GM12892 (cell line): Measurements from ENCODE around the gene SCLY.

Experiments
- POLR2A ChIP-seq: IDR thresholded peaks from 2 replicates; pipeline ENCODE4 v1.6.1; 2011; ENCODE audit warnings: low read depth, low read length, control low read depth
- POLR2AphosphoS5 ChIP-seq: IDR thresholded peaks from 2 replicates; pipeline ENCODE4 v1.6.1; 2011; ENCODE audit warnings: low read depth, low read length, control low read depth

DNA sequence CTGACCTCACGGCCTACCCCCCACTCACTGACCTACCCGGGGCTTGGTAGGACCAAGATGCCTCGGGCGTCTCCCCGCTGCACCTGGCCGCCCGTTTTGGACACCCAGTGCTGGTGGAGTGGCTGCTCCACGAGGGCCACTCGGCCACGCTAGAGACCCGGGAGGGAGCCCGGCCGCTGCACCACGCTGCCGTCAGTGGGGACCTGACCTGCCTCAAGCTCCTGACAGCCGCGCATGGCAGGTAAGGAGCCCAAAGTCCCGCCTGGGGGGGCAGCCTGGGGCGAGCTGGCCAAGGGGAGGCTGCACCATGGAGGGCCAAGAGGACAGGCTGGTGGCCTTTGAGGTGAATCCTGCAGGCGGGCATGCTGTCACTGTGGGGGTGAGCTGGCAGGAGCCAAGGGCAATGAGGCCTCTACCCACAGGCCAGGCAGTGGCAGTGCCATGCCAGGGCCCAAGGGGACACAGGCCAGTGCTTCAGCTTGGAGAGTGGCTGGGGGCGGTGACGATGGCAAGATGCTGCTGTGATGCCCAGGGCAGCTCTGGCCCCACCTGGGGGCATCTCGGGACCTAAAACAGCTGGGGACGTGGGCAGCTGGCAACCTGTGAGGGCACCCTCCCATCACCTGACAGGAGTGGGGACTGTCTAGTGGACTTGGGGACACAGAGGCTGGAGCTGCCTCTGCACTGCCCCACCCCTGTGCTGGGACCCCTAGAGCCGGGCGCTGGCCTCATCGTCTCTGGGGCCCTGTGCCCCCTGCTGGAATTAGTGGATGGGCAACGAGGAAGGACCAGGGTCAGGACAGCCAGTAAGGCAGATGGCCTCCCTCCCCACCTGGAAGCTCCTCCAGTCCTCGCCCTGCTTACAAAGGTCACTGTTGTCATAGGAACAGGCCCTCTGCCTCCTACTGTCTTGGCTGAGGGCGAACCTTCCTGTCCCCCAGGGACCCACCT, 41.4 kb downstream of the SCLY start:
- no peak for TF ChIP-seq POLR2AphosphoS5
- TF ChIP-seq POLR2A: no peak
